Fibroblast of skin of back (primary cell): Measurements from ENCODE around the gene APOBEC4.

Experiments used
- DNase-seq: peaks from one replicate; pipeline ENCODE4 v3.0.0-alpha.2; 2013

The APOBEC4 gene

GRCh38 chr1:183600136-183600535 lies 53.0 kb downstream of the APOBEC4 start:
- DNase-seq, result peak; percentile 64

- no peak for DNase-seq
These were observed 54.7 kb downstream of the APOBEC4 start for GRCh38 chr1:183598386-183598785.

GRCh38 chr1:183597656-183598347 lies 55.3 kb downstream of the APOBEC4 start:
- DNase-seq, result no peak

- DNase-seq, result no peak
These were observed 56.6 kb downstream of the APOBEC4 start for GRCh38 chr1:183596500-183596899.
